NCI-H2107 treated with DMSO at 0.1 percent for 48 hours (cell line): ENCODE measurements around the gene CALM3.

Source experiments
- DNase-seq: peaks from one replicate; lab custom pipeline; 2025; ENCODE audit not compliant: unreplicated experiment; lab: John Stamatoyannopoulos, UW

CALM3 gene

DNA sequence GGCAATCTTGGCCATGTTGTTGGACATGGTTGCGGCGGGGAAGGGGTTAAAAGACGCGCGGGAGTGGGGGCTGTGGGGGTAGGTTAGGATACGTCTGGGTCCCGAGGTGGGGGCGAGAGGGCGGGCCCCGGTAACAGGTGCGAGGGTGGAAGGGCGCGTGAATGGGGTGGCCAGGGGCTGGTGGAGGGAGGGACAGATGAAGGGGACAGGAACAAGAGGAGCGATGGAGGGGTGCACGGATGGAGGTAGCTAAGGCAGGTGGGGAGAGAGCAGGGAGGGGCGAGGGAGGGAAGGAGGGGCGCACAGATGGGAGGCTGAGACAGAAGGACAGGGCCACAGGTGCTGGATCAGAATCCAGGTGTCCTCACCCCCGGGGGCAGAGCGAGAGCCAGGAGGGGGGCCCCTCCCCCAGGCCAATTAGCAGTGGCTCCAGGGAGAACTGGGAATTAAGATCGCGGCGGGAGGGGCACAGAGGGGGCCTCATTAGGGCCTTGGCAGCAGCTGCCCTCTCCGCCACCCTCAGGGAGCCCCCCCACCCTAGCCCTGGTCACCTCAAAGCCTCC is 33.6 kb downstream of the CALM3 start:
- DNase-seq, result peak; percentile 8

DNA sequence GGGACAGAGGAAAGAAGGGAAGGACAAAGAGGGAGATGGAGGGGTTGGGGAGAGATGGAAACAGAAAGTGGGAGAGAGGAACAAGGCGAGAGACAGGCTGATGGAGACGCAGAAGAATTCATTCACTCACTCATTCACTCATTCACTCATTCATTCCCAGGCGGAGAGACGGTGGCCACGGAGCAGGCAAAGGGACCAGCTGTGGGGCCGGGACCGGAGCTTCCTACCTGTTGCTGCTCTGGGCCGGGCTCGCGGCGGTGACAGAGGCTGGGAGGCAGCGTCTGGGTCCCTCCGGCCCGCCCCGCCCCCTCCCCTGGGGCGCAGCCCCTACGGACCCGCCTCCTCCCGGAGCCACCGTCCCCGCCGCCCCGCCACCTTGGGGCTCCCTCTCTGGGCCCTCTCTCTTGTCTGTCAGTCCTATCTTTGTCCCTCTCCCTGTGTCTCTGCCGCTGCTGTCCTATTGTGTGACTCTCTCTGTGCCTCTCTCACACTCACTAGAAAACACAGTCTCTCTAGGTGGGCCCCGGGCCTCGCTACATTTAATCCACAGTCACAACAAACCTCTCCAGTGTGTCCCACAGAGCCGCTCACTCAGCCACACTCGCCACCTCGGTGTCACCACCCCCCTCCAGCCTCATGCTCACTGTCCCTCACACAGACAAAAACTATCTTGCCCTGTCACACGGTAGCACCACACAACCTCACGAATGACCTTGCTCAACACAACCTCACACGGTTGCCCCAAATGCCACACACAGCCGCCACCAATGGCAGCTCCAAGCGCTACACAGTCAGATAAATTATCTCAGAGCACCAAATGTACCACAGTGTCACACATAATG is 35.0 kb downstream of the CALM3 start, which contains the start of gene GNG8:
TSS of gene GNG8 (minus strand) at position 283 of the 842 bp plus-strand sequence. CDS start 1,520 bp downstream, outside the sequence.
- DNase-seq, result no peak

DNA sequence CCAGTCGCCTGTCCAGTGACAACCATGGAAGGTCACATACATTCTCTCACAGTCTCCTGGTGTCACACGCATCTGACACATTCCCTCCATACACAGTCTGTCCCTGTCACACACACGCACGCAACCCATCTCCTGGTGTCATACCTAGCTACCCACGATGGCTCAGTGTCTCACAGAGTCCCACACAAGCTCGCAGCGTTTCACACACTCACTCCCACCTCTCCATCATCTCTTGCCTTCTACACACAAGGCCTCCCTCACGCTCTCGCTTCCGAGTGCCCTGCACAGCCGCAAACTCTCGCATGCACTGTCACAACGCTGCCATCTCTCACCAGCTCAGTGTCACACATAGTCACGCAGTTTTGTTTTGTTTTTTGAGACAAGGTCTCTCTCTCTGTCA is 36.1 kb downstream of the CALM3 start:
- DNase-seq, result no peak

DNA sequence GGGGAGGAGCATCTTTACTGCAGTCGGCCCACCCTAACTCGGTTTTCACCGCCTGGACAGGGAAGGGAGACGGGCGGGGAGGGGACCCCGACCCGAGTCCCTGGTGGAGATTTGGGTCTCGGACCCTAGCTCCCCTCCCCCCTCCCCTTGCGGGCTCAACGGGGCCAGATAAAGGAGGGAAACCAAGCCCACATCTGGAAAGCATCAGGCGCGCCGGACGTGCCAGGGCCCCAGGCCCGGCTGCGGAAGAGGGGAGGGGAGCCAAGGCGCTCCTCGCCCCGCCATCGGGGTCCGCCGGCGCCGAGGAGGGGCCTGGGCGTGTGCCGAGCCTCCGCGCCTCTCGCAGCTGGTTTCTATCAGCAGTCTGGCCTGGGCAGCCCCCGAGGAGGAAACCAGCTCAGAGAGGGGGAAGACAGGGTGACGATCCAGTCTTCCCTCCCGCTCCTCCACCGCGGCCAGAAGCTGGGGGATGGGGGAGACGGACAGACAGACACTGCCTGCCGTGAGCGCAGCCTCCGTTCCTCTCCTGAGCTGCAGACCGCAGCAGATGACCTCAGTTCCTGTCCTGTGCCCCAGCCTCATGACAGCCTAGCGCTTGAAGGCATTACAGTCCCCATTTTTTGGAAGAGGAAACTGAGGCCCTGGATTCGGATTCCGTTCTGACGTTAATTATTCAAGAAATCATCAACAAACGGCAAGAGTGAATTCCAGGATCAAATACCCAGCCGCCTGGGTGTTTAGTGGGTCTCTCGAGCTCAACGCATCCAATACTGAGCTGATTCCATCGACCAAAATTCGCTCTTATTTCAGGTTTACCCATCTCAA is 38.4 kb downstream of the CALM3 start:
- no peak for DNase-seq

DNA sequence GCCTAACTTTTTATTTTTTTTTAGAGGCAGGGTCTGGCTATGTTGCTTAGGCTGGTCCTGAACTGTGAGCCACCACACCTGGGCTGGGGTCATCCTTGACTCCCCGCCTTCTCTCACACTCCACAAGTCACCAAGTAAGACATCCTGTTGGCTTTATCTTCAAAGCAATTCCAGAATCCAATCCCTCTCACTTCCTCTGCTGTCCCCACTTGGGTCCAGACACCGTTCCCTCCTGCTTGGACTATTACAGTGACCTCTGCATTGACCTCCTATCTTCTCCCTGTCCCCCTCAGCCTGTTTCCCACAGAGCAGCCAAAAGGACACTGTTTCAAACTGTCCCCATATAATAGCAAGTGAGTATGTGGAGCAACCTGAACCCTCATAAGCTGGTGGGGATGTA is 39.5 kb downstream of the CALM3 start:
- no peak for DNase-seq

DNA sequence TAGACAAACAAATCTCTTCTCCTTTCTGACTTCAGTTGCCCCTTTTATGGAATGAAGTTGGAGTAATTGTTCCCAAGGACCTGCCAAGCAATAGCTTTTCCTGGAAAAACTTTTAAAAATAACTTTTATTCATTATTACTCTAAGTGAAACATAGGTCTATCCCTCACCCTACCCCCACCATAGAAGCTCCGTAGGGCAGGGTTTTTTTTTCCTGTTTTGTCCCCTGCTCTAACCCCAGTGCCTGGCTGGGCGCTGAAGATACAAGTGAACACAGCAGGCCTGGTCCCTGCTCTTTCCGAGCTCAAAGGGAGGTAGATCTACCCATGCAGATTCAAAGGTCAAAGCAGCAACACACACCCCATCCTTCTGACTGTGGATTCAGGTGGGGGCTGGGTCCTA is 43.6 kb downstream of the CALM3 start:
- no peak for DNase-seq

DNA sequence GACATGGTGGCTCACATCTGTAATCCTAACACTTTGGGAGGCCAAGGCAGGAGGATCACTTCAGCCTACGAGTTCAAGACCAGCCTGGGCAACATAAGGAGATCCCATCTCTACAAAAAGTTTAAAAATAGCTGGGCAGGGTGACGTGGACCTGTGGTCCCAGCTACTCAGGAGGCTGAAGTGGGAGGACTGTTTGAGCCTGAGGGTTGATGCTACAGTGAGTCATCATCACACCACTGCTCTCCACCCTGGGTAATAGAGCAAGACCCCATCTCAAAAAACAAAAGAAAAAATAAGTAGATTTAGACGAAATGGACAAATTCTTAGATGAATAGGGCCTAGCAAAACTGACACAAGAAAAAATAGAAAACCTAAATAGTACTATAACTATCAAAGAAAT is 45.3 kb downstream of the CALM3 start:
- no peak for DNase-seq

DNA sequence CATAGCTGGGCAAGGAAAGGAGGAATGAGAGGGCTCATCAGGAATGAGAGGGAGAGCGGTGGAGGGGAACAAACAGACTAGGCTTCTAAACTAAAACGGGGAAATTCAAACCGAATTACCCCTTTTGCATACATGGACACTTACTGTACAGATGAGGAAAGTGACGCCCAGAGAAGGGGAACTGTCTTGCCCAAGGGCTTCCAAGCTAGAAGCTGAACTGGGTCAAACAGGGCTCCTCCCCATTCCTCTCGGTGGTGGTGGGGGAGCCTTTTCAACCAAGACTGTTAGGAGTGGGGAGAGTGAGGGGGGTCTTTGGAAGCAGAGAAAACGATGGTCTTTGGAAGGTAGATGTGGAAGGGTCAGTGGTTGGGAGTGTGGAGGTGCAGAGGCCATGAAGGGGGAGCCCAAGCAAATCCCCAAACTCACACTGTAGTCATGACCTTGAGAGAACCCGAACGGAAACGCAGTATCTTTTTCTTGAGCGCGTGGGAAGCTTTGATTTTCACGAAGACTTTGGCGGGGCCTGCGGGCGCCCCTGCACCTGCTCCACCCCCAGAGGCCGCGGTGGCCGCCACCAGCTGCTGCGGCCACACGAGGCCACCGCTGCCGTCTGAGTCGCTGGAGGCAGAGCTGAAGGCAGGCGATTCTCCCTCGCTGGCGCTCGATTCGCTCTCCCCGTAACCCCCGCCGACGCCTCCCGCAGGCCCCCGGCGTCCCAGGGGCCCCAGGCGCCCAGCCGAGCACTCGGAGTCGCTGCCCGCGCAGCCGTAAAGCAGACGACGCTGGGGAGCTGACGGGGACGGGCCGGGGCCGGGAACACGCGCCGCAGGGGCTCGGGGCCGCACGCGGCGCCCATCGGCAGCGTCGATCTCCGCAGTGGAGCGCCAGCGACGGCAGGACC is 47.2 kb downstream of the CALM3 start:
- DNase-seq, result no peak

DNA sequence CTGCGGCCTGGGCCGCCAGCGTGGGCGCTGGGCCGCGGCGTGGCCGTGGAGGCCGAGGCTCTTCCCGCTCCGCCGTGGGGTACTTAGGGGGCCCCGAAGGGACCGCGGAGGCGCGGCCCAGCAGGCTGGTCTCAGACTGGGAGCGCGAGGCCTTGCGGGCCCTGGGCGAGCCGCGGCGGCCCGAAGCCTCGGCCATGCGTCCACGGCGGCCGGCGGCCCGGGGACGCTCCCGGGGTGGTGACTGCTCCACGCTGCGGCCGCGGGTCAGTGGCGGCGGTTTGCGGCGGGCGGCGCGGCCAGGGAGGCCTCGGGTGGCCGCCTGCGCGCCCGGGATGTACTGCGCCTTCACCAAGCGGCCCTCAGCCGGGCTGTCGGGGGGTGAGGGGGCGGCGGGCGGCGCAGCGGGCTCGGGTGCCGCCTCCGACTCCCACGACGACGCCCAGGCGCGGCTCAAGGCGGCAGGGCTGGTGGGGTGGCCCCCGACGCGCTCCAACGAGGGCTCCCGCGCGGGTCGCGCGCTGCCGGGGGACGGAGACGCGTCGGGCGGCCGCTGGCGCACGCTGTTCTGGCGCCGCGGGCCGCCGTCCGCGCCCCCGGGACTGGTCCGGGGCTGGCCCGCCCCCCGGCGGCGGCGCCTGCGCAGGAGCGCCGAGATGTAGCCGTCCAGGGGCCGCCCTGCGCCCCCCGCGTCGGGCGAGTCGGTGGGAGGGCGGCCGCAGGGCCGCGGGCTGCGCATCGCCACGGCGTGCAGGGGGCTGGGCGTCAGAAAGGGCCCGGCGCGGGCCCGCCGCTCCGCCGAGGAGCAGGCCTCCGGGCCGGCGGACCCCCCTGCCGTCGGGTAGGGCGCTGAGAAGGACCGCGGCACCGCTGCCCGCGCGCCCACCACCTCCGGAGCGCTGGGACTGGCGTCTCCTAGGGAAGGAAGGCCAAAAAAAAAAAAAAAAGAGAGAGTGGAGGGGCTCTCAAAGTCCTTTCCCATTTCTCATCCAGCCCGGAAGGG is 48.1 kb downstream of the CALM3 start:
- DNase-seq, result no peak

DNA sequence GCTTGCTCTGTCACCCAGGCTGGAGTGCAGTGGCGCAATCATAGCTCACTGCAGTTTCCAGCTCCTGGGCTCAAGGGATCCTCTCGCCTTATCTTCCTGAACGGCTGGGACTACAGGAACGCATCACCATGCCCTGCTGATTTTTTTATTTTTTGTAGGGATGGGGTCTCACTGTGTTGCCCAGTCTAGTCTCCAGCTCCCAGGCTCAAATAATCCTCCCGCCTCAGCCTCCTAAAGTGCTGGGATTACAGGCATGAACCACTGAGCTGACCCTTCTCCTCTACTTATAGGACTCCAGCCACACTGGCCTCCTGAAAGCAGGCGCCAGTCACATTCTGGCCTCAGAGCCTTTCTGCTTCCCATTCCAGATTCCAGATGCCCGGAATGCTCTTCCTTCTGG is 49.3 kb downstream of the CALM3 start:
- no peak for DNase-seq

DNA sequence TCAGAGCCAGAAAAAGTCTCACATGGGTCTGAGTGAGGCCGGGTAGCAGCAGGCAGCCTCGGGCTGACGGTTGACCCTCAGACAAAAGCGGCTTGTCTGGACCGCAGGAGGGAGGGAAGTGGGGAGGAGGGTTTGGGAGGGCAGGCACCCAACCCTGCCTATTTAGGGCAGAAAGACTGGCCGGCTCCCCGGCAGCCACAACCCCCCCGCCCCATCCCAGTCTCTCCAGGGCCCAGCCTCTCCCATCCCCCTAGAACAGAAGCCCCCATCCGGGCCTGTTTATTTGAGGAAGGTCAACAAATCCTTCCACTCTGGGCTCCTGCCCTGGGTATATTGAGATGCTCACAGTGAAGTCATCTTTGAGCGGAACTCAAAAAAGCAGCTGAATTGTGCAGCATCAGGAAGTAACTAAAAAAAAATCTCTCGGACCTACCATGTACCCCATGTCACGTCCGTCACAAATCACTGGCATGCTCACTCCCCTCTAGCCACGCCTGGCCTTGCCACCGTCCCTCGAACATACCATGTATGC is 53.6 kb downstream of the CALM3 start:
- no peak for DNase-seq

DNA sequence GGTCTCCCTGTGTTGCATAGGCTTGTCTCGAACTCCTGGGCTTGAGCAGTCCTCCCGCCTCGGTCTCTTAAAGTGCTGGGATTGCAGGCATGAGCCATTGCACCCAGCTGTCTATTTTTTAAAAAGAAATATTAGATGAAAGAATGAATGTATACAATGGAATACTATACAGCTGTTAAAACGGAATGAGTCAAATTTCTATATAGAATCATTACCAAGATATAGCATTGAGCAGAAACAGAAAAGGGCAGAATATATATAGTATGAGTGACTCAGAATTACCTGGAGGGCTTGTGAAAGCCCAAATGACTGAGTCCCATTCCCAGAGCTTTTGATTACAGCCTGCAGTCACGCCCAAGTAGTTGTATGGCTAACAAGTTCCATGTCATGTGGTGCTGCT is 55.4 kb downstream of the CALM3 start:
- DNase-seq, result no peak

DNA sequence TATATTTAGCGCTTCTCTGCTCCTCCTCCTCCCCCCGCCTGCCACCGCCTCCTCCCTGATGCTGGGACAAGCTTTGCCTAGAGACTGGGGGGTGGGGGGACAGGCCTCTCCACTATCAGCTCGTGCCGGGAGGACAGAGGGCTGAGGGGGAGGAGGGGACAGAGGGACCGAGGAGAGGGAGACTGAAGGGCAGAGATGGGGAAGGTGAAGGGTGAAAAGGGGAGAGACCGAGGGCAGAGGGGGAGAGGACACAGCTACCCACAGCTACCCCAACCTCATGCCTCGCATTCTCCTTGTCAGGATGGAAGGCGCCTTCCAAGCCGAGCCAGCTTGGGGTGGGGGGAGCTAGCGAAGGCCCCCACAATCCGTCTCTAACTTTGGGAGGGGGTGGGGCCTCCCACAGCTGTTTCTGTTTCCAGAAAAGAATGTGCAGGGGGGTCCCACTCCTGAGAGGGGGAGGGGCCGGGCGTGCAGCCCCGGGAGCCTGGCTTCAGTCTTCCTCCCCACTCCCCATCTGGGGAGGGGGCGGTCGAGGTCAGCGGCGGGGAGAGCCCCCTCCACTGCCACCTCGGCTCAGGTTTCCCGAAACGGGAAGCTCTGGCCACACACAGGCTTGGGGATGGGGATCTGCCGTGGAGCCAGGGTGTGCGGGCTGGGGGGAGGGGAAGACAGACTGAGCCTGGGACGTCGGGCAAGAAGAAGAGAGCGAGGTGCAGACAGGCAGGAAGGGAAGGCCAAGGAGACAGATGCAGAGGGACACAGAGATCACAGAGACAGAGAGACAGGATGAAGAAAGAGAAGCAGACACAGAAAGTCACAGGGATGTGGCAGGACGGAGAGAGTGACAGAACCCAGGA is 58.2 kb downstream of the CALM3 start:
- DNase-seq, result no peak

DNA sequence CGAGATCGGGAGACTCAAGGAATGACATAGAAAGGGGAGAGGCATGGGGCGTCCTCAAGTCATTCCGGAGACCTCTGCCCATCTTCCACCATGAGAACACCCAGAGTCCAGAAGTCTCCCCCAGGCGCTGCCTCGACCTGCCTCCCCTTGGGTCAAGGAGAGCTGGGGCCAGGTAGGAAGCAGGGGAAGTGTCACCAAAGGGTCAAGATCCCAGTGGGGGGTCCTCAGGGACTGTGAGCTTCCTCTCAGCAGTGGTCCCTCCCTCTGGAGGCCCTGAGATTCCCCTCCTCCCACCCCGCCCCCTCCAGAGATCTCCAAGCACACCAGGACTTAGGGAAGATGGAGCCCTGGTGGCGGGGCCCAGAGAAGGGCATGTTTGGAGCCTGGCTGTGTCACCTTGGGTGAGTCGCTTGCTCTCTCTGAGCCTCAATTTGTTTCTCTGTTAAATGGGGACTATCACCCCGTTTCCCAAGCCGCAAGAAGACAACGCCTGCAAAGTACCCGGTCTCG is 58.9 kb downstream of the CALM3 start:
- no peak for DNase-seq
